Right atrium auricular region (tissue), 2 donors: Measurements from ENCODE around the gene PCDH19. TPM values are rescaled to one million over a fixed set of nuclear protein-coding genes. Genes with fewer than 3 reads are reported as not detected.

ENCODE experiments used
- DNase-seq: peaks from one replicate; pipeline ENCODE4 v3.0.0-alpha.2; 2019; ENCODE audit warnings: low spot score
- H3K27ac ChIP-seq, 2 donors: fragments of 200-600 bp; sonication (generic); 1 replicate in 1 of 2; 2 replicates in 1 of 2; pipeline ENCODE4 v1.5.1; 2016 to 2019
- H3K27me3 ChIP-seq, 2 donors: fragments of 200-600 bp; sonication (generic); one replicate each; pipeline versions ENCODE4 v1.5.1 to v1.6.0; 2017 to 2019
- H3K36me3 ChIP-seq: fragments of 200-600 bp; sonication (generic); one replicate; pipeline ENCODE4 v1.5.1; 2016
- H3K4me1 ChIP-seq, 2 donors: fragments of 200-600 bp; sonication (generic); one replicate each; pipeline versions ENCODE4 v1.5.1 to v1.6.0; 2017 to 2019
- H3K4me3 ChIP-seq, 2 donors: fragments of 200-600 bp; sonication (generic); 1 replicate in 1 of 2; 2 replicates in 1 of 2; pipeline ENCODE4 v1.5.1; 2017 to 2019; ENCODE audit warnings: mild to moderate bottlenecking in 1 of 2, moderate library complexity in 1 of 2
- H3K9me3 ChIP-seq, 2 donors: fragments of 200-600 bp; sonication (generic); one replicate each; pipeline ENCODE4 v1.5.1; 2019
- CTCF ChIP-seq, 2 donors: fragments of 200-600 bp; sonication (generic); IDR thresholded peaks; one replicate each; pipeline ENCODE4 v1.5.1; 2019; ENCODE audit warnings: antibody characterized with exemption in 2 of 2
- total RNA-seq, 2 donors: library from RNA; depleted of rRNA; stranded (reverse); fragments of >200 nt; gene quantifications; one replicate each; pipeline ENCODE4 v1.1.0, GENCODE V29; 2016

PCDH19 gene
- total RNA-seq, 2 donors from 2014 or later = 0.51 to 0.56 TPM

- no peaks in the 10 kb centered on the region for H3K36me3 ChIP-seq
- no peak for DNase-seq
- peaks cover 0 to 9% of the 10 kb centered on the region in 2 donors for H3K9me3 ChIP-seq
- H3K4me1 ChIP-seq = no peaks in the 10 kb centered on the region
- no peak overlapping the region for H3K27ac ChIP-seq
- TF ChIP-seq CTCF (IDR thresholded peaks at IDR 0.05) = no peak
- H3K4me3 ChIP-seq = no peak overlapping the region
- H3K27me3 ChIP-seq = peaks cover 0 to 3% of the 10 kb centered on the region in 2 donors
These were observed 132.8 kb downstream of the PCDH19 start for GRCh38 chrX:100277231-100277630.

DNA sequence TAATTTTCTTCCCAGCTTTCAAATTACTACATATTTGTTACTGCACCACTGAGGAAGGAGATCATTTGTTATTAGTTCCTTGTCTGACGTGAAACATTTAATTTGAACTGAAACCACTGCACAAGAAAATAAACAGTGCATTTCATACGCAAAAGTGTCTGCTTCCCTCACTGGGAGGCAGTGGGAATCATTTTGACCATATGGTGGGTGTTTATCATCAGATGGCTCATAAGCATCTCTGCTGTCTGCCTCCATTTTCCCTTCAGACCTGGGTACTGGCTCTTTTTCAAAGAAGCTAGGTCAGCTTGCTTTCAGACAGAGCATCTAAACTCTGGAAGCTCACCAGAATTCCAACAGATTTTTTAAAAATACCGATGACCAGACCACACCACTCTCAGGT is 135.2 kb downstream of the PCDH19 start:
- Histone ChIP-seq H3K27ac (no peak overlapping the region), H3K36me3 (no peaks in the 10 kb centered on the region), H3K4me3 (no peak overlapping the region), H3K4me1 (no peaks in the 10 kb centered on the region), H3K27me3 (peaks cover 0 to 3% of the 10 kb centered on the region in 2 donors), H3K9me3 (peaks cover 0 to 9% of the 10 kb centered on the region in 2 donors)
- no peak for TF ChIP-seq CTCF (IDR thresholded peaks at IDR 0.05)
- no peak for DNase-seq

DNA sequence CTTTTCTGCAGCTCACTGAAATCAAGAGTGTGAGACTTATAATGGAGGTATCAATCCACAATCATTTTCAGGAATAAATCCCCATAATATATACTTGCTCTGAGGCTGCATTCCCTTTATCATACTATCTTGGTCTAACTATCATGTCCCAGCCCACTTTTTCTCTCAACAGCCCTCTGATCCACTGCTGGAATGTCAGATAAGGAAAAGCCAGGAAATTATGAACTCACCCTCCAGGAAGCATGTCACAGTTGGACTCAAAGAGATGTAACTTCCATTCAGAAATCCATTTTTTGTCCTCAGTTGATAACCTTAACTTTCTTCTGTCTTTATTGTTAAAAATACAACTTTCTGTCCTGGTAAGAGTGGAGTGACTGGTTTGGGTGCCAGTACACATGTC is 144.9 kb downstream of the PCDH19 start:
- Histone ChIP-seq H3K9me3 (peaks cover 0 to under 1% of the 10 kb centered on the region in 2 donors), H3K27me3 (no peaks in the 10 kb centered on the region), H3K27ac (no peak overlapping the region), H3K36me3 (no peaks in the 10 kb centered on the region), H3K4me1 (no peaks in the 10 kb centered on the region), H3K4me3 (no peak overlapping the region)
- DNase-seq = no peak
- TF ChIP-seq CTCF (IDR thresholded peaks at IDR 0.05) = no peak

GRCh38 chrX:100264200-100264599 is 145.9 kb downstream of the PCDH19 start:
- no peaks in the 10 kb centered on the region for H3K4me1 ChIP-seq
- H3K4me3 ChIP-seq = no peak overlapping the region
- no peaks in the 10 kb centered on the region for H3K27me3 ChIP-seq
- no peak for DNase-seq
- no peak overlapping the region for H3K27ac ChIP-seq
- TF ChIP-seq CTCF (IDR thresholded peaks at IDR 0.05) = no peak
- no peaks in the 10 kb centered on the region for H3K9me3 ChIP-seq
- H3K36me3 ChIP-seq = no peaks in the 10 kb centered on the region

GRCh38 chrX:100263650-100264049 is 146.4 kb downstream of the PCDH19 start:
- no peak for DNase-seq
- Histone ChIP-seq H3K9me3 (no peaks in the 10 kb centered on the region), H3K27me3 (no peaks in the 10 kb centered on the region), H3K4me3 (no peak overlapping the region), H3K36me3 (no peaks in the 10 kb centered on the region), H3K4me1 (no peaks in the 10 kb centered on the region), H3K27ac (no peak overlapping the region)
- no peak for TF ChIP-seq CTCF (IDR thresholded peaks at IDR 0.05)

- TF ChIP-seq CTCF (IDR thresholded peaks at IDR 0.05) = no peak
- Histone ChIP-seq H3K27ac (no peak overlapping the region), H3K27me3 (no peaks in the 10 kb centered on the region), H3K4me1 (no peaks in the 10 kb centered on the region), H3K36me3 (no peaks in the 10 kb centered on the region), H3K4me3 (no peak overlapping the region), H3K9me3 (peaks cover 0 to 3% of the 10 kb centered on the region in 2 donors)
- no peak for DNase-seq
These were observed 161.1 kb downstream of the PCDH19 start for GRCh38 chrX:100248885-100249493.
